GM19238 (cell line): ENCODE measurements around the gene CREG2.

ENCODE experiments used
- DNase-seq: peaks from one replicate; pipeline ENCODE4 v3.0.0; 2011; ENCODE audit warnings: low spot score; ENCODE audit not compliant: insufficient read length

Gene CREG2

DNA sequence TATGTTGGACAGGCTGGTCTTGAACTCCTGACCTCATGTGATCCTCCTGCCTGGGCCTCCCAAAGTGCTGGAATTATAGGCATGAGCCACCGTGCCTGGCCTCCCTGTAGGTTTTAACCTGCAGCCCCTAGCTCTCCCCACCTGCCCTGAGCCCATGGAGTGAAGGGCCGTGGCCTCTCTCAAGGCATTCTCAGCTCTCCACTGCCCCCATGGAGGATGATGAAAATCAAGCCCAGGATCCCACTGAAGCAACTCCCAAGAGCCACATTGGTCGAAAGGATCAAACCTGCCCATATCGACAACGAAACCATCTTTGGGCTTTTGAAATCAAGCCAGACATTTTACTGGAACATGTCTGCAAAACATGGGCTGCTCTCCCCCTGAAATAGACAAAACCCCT lies 22.4 kb upstream of the CREG2 start:
- DNase-seq: no peak

DNA sequence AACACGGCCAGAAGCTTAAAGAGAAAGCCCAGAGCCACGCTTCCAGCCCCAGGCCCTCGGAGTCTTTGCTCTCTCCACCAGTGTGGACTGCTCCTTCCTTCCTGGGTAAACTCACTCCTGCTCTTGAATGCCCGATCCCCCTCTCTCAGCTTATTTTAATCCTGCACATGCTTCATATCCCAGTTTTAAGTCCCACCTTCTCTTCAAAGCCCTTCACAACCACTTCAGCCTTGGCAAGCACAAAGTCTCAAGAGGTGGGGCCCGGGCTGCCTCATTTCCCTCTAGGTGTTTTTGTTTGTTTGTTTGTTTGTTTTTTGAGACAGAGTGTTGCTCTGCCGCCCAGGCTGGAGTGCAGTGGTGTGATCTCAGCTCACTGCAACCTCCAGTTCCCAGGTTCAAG lies 21.6 kb upstream of the CREG2 start:
- no peak for DNase-seq

DNA sequence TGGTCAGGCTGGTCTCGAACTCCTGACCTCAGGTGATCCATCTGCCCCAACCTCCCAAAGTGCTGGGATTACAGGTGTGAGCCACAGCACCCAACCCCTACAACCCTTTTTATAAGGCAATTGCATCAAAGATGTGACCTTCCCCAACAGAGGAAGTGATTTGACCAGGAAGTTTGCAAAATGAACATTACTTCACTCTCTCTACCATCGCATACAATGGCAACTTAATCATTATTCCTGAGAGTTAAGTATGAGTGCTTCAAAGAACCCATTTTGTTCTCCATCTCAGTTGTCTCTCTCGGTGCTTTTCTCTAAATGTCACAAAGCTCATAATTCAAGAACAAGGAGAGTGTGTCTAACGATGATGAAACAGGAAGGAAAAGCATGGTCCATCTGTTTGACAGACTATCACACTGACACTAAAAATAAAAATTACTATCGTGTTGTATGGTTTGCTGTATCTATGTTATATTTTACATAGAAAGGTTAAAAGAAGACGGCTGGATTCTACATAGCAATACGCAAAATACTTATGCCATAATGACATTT lies 18.1 kb upstream of the CREG2 start:
- DNase-seq: no peak

DNA sequence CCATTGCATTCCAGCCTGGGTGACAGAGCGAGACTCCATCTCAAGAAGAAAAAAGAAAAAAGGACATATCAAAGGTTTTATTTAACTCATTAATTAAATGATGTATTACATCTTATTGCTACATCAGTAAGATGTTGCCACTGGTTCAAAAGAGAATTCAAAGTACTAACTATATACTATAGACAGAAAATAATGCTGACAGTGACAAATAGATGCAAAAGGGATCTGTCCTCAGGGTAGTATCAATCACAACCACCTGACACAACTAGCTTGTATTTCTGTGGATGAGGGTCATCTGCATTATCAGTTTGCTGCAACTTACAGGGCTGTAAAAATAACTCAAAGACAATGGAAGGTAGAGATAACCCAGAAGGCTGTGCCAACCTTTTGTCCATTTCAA lies 16.4 kb upstream of the CREG2 start:
- DNase-seq: no peak

DNA sequence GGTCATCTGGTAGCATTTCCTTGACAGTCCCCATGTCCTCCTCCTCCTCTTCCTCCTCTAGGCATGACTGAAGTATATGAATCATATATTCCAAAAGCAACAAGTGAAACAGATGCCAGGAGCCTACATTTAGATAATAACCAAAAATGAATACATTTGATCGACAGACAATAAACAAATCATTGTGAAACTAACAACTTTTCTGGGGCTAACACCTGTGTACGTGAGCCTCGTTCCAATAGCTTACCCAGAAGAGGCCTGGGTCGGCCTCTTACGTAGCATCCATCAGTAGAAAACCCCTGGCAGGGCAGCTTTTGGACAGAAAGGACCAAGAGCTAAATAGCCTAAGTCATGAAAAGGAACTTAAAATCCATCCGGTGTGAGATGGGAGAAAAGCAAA lies 15.3 kb upstream of the CREG2 start:
- DNase-seq: no peak

DNA sequence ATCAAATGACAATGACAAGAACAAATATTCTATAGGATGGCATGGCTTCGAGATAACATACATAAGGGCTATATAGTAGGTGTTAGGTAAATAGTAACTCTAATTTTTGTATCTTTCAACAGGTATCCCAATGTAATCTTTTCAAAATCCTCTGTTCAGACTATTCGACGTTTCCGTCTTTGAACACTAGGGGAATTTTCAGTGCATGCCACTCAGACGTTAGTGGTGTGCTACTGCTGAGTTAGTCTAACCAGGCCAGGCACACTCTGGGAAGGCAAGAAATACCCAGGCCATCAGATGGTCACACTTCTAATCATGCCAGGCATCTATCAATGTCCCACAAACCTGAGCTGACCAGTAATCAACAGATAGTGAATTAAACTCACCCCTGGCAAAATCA lies 14.6 kb upstream of the CREG2 start:
- no peak for DNase-seq

DNA sequence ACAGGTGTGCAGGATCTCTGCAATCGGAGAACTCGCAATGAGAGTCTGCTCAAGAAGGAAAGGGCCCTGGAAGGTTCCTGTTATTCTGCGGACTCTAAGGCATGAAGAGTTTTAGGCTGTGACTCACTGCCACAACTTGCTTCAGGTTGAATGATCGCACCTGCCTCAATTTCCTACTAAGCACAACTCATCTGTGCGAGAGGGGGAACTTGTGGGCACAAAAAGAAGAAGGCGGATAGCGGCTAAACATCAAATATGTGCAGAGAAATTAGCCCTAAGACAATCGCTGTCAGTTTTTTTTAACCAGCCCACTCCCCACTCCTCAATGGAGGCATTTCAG lies 14.0 kb upstream of the CREG2 start:
- DNase-seq: no peak

DNA sequence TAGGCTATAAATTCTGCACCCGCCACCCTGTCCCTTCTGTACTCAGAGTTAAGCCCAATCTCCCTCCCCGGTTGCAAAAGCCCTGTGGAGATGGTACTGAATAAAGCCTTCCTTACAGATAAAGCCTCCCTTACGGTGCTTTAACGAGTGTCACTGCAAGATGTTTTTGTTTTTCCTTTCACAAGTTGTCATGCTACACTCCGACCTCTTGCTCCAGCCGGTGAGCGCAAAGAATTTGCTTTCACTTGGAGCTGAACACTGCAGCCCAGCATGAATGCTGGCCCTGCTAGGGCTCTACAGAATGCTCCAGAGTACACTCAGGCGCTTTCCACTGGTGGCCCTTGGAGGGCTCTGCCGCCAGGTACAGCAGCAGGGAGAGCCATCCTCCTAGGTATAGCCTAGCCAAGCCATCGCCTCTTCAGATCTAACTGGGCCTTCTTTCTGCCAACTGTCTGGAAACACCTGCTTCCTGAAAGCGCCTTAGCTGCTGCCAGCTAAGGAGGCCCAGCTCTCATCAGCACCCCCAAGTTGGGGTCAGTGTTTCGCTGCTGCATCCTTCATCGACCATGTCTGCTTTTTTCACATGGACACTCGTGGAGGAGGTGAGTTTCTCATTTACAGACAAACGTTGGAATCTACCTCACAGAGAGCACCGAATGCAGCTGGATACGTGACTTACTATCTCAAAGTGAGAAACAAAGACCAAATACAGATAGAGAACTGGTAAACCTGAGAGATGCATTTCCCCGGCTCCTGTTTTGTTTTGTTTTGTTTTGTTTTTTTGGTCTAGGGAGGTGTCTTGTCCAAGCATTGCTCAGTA lies 13.4 kb upstream of the CREG2 start:
- DNase-seq: no peak

DNA sequence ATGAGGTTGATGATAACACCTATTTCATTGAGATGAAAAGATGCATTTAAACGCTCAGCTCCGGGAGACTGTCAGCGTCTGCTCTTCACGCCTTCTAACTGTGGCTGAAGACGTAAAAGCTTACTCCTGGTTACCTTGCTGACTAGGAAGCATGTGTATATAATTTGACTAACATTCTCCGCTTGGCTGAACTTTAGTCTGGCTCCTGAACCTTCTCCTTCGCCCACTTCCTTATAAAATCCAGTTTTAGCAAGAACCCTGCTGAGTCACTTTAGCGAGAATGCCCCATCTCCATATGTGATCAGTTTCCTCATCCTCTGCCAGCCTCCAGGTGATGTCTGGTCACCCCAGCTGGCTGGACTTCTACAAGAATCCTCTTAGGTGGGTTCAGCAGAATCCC lies 12.7 kb upstream of the CREG2 start:
- no peak for DNase-seq

DNA sequence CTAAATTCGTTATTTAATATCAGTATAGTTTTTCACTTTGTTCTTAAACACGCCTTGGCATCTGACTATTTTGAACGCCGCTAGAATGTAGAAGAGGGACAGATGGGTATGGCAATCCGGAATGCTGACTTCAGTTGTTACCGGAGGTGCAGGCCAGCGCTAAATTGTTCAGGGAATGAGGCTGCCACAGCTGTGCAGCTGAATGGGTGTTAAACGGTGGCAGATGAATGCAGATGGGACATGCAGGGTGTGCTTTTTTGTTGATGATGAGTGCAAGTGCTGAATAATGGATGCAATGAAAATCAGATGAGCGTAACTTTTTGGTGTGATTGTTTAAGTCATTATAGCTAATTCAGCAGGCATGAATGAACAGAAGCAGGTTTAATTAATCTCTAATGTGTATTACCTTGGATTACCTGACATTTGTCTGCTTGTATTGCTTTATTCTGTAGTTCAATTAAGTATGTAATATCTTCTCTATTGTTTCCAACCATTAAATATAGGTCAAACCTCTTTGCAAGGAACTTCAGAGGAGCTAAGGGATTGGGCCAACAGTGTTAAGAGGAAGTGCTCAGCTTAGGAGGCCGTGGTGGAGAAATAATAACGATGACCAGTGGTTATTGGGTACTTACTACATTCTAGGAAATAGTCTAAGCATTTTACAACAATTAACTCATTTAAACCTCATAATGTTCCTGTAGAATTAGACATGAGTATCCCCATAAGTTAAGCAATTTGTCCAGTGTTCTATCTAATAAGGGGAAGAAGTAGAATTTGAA lies 11.9 kb upstream of the CREG2 start:
- DNase-seq: no peak

DNA sequence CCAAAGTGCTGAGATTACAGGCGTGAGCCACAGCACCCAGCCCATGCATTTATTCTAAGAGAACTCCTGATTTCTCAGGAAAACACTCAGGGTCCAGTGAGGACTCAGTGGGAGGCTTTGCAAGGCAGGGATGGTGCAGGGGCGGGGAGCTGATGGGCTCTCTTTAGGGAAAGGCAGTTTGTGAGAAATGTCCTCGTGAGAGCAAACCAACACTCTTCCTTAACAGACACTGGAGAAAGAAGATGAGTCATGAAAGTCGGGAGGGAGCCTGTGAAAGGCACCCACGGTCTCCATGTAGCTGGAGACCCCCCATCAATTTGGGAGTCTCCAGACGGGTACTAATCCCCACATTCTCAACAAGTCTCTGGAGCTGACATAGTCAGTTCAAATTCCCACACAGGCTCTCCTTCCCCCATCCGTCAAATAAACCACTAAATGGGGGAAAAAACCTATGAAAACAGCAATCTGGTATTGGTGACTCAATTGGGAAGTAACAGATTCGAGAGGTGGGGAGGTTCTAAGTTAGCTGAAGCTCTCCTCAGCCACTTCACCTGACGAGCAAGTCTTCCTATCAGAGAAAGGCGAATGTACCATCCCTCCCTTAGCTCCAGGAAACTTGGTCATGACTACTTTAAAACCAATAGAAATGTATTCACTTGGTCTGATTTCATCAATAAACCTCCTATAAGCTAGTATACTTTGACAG lies 11.0 kb upstream of the CREG2 start:
- no peak for DNase-seq

DNA sequence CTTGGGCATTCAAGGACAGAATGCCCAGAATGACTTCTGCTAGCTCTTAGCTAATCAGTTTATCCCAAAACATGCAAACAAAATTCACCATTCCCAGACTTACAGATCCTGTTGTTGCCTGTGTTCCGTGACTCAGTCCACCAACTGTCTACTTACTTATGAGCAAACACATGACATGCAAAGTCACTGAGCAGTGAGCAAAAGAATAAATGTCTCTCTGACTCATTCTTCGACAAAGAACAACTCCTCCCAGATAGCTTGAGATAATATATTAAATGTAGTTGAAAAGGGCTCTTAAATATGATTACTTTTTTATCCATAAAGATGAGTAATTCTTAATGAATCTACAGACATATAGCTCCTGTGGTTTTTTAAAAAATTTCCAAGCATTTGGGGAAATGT lies 9.0 kb upstream of the CREG2 start:
- DNase-seq: no peak

DNA sequence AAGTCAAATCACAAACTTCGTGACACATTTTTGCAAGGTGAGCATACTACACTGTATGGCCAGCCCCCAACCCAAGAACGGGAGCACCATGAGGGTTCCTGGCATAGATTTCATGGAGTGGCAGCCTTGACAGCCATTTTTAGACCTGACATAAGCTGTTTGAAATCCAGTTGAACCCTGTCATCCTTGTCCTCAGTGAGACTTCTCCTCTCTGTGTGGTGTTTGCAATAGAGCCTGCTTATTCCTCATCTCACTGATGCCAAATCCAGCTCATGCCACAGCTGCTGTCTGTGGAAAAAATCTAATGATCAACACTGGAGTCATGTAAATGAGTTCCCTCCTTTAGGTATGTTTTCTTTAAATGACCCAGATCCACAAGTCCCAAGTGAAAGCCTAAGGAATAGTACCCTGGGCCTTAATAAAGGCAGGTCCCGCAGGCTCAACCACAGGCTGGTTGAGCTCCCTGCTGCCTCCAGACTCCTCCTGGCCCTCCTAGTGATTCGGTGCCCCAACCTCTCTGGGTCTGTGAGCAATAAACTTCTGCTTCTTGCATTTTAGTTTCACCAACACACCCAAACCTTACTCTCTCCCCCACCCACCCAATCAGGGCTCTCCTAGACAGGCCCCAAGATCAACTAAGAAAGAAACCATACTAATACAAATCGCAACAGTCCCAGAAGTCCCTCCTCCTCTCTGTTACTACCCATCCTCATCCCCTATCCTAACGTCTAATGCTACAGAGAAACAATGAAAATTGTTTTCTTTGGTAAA lies 8.4 kb upstream of the CREG2 start:
- DNase-seq: no peak

DNA sequence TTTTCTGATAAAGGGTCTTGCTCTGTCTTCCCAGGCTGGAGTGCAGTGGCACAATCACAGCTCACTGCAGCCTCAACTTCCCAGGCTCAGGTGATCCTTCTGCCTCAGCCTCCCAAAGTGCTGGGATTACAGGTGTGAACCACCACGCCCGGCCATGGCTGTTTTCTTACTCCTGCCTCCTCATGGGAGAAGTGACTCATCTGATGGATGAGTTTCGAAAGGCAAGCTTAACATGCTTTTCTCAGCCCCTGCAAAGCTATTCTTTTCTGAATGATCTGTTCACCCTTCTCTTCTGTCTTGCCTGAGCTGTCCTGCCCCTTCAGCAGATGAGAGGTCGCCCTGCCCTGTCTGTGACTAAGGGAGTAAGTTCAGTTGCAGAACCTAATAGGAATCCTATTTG lies 929 bp upstream of the CREG2 start:
- DNase-seq: no peak

DNA sequence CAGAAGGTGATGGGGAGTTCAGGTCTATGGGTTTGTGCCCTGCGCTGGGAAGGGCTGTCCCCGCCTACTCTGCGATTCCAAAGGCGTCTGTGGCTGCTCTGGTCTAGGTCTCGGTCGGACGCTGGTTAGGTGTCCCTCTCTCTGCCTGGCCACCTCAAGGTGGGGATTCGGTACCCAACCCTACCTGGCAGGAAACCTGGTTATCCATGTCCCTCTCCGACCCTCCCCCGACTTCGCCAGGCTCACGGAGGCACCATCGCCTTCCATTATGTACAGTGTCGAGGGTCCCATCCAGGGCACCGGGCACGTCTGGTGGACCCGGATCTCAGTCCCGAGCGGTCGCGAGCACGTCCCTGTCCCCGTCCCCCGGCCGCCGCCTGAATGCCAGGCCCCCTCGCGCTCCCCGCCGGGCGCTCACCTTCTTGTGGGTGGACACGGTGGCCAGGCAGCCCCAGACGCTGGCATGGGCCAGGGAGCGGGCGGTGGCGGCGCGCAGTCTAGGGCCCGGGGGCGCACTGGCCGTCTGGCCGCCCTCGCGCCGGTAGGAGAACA lies 628 bp downstream of the CREG2 start:
- no peak for DNase-seq

DNA sequence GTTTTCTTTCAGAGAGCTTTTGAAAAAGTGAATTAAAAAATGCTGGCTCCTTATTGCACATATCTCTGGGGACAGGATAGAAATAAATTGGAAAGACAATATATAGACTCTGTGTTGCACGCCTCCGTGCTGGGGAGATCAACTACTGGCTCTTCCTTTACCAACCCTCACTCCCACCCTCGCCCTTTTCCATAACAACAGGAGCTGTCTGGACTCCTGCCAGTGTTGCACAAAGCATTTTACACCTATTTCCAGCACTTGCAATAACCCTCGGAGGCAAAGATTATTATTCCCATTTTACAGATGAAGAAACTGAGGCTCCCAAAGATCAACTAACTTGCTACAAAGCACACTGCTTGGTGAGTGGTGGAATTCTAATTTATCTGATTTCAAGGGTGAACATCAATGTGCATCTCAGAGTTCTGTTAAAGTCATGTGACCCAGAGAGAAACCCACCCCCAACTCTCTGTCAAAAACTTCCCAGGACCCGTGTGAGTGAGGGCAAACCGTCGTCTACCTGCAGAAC lies 4.2 kb downstream of the CREG2 start:
- DNase-seq: no peak

DNA sequence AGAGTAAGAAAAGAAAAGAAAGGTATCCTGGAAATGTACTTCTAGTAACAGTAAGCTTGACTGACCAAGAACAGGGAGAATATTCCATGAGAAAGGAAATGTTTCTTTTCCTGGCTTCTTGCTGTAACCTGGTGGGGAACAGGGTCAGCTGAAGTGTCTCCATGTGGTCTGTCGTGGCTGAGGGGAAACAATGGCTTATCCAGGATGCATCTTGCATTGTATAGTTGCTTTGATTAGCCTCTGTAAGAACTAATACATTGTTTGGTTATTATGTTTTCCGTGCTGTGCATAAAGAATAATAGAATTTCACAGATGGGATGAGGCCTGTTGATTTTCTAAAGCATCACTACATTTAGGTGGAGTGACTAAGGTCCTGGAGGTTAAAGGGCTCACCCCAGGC lies 4.9 kb downstream of the CREG2 start:
- DNase-seq: no peak

DNA sequence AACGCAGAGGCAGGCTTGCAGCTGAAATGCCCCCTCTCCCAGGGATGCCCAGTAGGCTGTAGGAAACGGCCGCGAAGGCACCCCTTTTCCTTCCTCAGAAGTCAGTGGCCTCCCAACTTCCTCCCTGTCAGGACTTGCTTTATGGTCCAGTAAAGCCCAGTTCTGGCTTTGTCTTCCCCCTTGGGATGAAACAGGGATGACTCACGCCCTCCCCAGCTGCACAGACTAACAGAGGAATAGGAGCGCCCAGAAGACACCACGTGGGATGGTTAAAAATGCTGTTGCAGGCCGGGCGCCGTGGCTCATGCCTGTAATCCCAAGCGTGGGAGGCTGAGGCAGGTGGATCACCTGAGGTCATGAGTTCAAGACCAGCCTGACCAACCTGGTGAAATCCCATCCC lies 6.9 kb downstream of the CREG2 start:
- DNase-seq: no peak

DNA sequence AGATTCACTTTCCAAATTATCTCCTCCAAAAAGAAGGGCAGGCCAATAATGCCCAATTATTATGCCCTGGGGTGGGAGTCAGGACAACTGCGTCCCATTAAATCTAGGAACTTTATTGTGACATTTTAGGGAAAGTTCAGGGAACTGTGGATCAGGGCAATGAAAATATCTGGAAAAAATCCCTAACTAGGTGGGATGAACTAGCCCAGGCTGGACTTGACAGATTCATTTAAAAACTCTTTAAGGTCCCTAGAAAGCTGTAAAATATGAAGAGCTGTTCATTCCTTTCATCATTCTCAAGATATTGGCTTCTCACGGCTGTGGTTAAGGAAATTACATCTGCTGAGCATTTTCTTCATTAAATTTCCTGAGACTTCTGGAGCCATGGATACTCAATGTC lies 8.2 kb downstream of the CREG2 start:
- no peak for DNase-seq

DNA sequence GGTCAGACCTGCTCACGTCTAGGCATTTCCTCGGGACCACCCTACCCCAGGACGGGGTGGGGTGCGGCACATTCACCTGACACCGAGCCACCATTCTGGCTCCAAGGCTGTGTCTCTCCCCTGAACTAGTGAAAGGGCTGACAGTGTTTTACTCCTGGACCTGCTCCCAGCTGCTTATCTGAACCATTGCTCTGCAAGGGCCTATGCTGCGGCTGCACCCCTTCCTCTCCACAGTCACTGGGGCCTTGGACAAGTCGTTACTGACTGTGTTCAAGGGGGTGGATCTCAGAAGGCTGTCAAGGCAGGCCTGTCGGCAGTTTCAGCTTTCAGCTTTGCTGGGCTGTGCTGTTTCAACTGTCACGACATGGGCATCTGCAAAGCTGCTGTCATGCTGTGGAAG lies 11.7 kb downstream of the CREG2 start:
- DNase-seq: no peak
